Endodermal cell (in vitro differentiated cells): ENCODE measurements around the gene TNIK. TPM values are rescaled to one million over a fixed set of nuclear protein-coding genes. Genes with fewer than 3 reads are reported as not detected.

ENCODE experiments used
- DNase-seq: peaks from one replicate; pipeline ENCODE4 v3.0.0-alpha.2; 2017
- H3K27ac ChIP-seq: 2 replicates; pipeline ENCODE4 v1.5.1; 2013; ENCODE audit warnings: mild to moderate bottlenecking, low read depth, low read length, moderate library complexity
- H3K27me3 ChIP-seq: 2 replicates; pipeline ENCODE4 v1.6.1; 2013; ENCODE audit warnings: mild to moderate bottlenecking, low read length, moderate library complexity; ENCODE audit not compliant: insufficient read depth, control insufficient read depth, poor library complexity, severe bottlenecking
- H3K36me3 ChIP-seq: 2 replicates; pipeline ENCODE4 v1.7.0; 2013; ENCODE audit warnings: mild to moderate bottlenecking, low read length, moderate library complexity; ENCODE audit not compliant: control insufficient read depth, insufficient read depth
- H3K4me1 ChIP-seq: one replicate; pipeline ENCODE4 v1.7.0; 2013; ENCODE audit warnings: low read length; ENCODE audit not compliant: control insufficient read depth, insufficient read depth
- H3K4me3 ChIP-seq: 2 replicates; pipeline ENCODE4 v1.5.1; 2013; ENCODE audit warnings: mild to moderate bottlenecking, low read length, moderate library complexity
- H3K9ac ChIP-seq: 2 replicates; pipeline ENCODE4 v1.6.1; 2013; ENCODE audit warnings: mild to moderate bottlenecking, low read length, moderate library complexity; ENCODE audit not compliant: poor library complexity, severe bottlenecking; ENCODE audit errors: extremely low read depth
- H3K9me3 ChIP-seq: 2 replicates; pipeline ENCODE4 v1.6.1; 2013; ENCODE audit warnings: mild to moderate bottlenecking, low read length, moderate library complexity; ENCODE audit not compliant: control insufficient read depth
- H3K27ac Mint-ChIP-seq: 2 replicates; pipeline ENCODE4 v1.8.0; 2020; ENCODE audit warnings: mixed read lengths
- H3K27me3 Mint-ChIP-seq: 2 replicates; pipeline ENCODE4 v1.8.0; 2021; ENCODE audit warnings: mild to moderate bottlenecking, mixed read lengths; ENCODE audit not compliant: insufficient read depth
- H3K36me3 Mint-ChIP-seq: 2 replicates; pipeline ENCODE4 v1.8.0; 2020; ENCODE audit warnings: low read depth, mixed read lengths
- H3K4me1 Mint-ChIP-seq: 2 replicates; pipeline ENCODE4 v1.8.0; 2020; ENCODE audit warnings: mixed read lengths
- H3K4me3 Mint-ChIP-seq: 2 replicates; pipeline ENCODE4 v1.8.0; 2020; ENCODE audit warnings: mild to moderate bottlenecking, moderate library complexity, mixed read lengths
- H3K9me3 Mint-ChIP-seq: 2 replicates; pipeline ENCODE4 v1.8.0; 2020; ENCODE audit warnings: mild to moderate bottlenecking, mixed read lengths
- CTCF ChIP-seq: fragments of 200-600 bp; sonication (generic); conservative IDR thresholded peaks from 2 replicates; pipeline ENCODE4 v1.5.0; 2021; ENCODE audit warnings: antibody characterized with exemption, mild to moderate bottlenecking
- WGBS, 2 experiments: methylation state at CpG; one replicate each; pipeline versions ENCODE4 v1.1.5 to v1.1.7; 2013; ENCODE audit warnings: missing lambda C conversion rate in 2 of 2, mixed read lengths in 1 of 2; ENCODE audit not compliant: insufficient coverage in 1 of 2, insufficient read length in 1 of 2; 5-methylcytosine and 5-hydroxymethylcytosine counted together
- total RNA-seq, 2 donors: library from RNA; stranded (reverse); fragmentation: NEBNext Ultra II Directional in 1 of 2; extraction: Animal tissue kit (Norgen Biotek cat#: 25700) in 1 of 2; gene quantifications; 2 replicates in 1 of 2; 3 replicates in 1 of 2; pipeline ENCODE4 v1.2.1, GENCODE V29; 2021

The TNIK gene
- total RNA-seq, 2 donors from 2014 or later, result 12.2 to 14.9 TPM

- Mint-ChIP-seq H3K27me3 (no peaks in the 10 kb centered on the region), H3K27ac (no peak overlapping the region), H3K36me3 (no peaks in the 10 kb centered on the region), H3K4me1 (peaks cover 30% of the 10 kb centered on the region), H3K4me3 (no peak overlapping the region), H3K9me3 (no peaks in the 10 kb centered on the region)
- H3K4me1 ChIP-seq, result peaks cover 4% of the 10 kb centered on the region
- WGBS, 2 experiments, result 100% methylated on average over 1 of the region's 1 CpG; no CpG with 5 or more reads in 1 of the 2 experiments
- no peak overlapping the region for H3K27ac ChIP-seq
- no peak overlapping the region for H3K9ac ChIP-seq
- H3K27me3 ChIP-seq, result no peaks in the 10 kb centered on the region
- DNase-seq, result no peak
- no peak for TF ChIP-seq CTCF
- no peaks in the 10 kb centered on the region for H3K9me3 ChIP-seq
- no peaks in the 10 kb centered on the region for H3K36me3 ChIP-seq
- H3K4me3 ChIP-seq, result no peak overlapping the region
Observed at GRCh38 chr3:171169866-171170265, 290.3 kb downstream of the TNIK start.

- WGBS, 2 experiments, result 100% methylated on average over 2 of the region's 2 CpGs; no CpG with 5 or more reads in 1 of the 2 experiments
- Mint-ChIP-seq H3K36me3 (no peaks in the 10 kb centered on the region), H3K4me3 (no peak overlapping the region), H3K4me1 (peaks cover 26% of the 10 kb centered on the region), H3K27ac (no peak overlapping the region), H3K27me3 (no peaks in the 10 kb centered on the region), H3K9me3 (no peaks in the 10 kb centered on the region)
- DNase-seq, result no peak
- TF ChIP-seq CTCF, result no peak
- Histone ChIP-seq H3K36me3 (no peaks in the 10 kb centered on the region), H3K27me3 (no peaks in the 10 kb centered on the region), H3K4me1 (peaks cover 4% of the 10 kb centered on the region), H3K27ac (no peak overlapping the region), H3K9ac (no peak overlapping the region), H3K4me3 (no peak overlapping the region), H3K9me3 (no peaks in the 10 kb centered on the region)
Observed at GRCh38 chr3:171169443-171169842, 290.8 kb downstream of the TNIK start.

GRCh38 chr3:171168551-171168950, 291.7 kb downstream of the TNIK start:
- Histone ChIP-seq H3K36me3 (no peaks in the 10 kb centered on the region), H3K4me1 (peaks cover 4% of the 10 kb centered on the region), H3K9ac (no peak overlapping the region), H3K27ac (no peak overlapping the region), H3K9me3 (peaks cover 2% of the 10 kb centered on the region), H3K27me3 (no peaks in the 10 kb centered on the region), H3K4me3 (no peak overlapping the region)
- Mint-ChIP-seq H3K9me3 (no peaks in the 10 kb centered on the region), H3K27ac (no peak overlapping the region), H3K4me3 (no peak overlapping the region), H3K27me3 (no peaks in the 10 kb centered on the region), H3K36me3 (no peaks in the 10 kb centered on the region), H3K4me1 (peaks cover 17% of the 10 kb centered on the region)
- TF ChIP-seq CTCF, result no peak
- 91% methylated on average over 4 of the region's 4 CpGs; no CpG with 5 or more reads in 1 of the 2 experiments for WGBS, 2 experiments
- no peak for DNase-seq
